Stimulated activated CD8-positive, alpha-beta memory T cell treated with anti-CD3 and anti-CD28 coated beads, Interleukin-15, amount 100 ng/mL, for 48 hours (primary cell): ENCODE results near the gene NR1H3.
"Not testable (repeated sequence)": the region's sequence is repeated elsewhere in the genome, so short reads cannot be mapped to it uniquely, and the experiment has no call there.

Experiments used
- DNase-seq, 2 donors: peaks; one replicate each; pipeline ENCODE4 v3.0.0-alpha.2; 2020; ENCODE audit warnings: low read depth in 2 of 2

Gene NR1H3

DNA sequence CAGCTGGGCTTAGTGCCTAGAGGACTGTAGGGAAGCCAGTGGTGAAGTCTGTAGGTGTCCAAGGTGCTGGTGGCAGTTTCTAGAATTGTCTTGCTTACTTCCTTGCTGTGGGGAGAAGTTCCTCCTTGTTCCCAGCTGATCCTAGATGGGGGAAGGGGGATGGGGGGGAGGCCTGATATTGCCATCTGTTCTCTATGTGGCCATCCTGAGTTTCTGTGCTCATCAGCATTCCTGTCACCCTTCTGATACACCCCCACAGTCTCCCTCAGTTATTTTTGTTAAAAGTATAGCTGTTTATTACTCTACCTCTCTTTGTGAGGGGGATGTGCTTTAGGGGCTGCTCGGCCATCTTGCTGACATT is 48.7 kb downstream of the NR1H3 start:
- no peak for DNase-seq

DNA sequence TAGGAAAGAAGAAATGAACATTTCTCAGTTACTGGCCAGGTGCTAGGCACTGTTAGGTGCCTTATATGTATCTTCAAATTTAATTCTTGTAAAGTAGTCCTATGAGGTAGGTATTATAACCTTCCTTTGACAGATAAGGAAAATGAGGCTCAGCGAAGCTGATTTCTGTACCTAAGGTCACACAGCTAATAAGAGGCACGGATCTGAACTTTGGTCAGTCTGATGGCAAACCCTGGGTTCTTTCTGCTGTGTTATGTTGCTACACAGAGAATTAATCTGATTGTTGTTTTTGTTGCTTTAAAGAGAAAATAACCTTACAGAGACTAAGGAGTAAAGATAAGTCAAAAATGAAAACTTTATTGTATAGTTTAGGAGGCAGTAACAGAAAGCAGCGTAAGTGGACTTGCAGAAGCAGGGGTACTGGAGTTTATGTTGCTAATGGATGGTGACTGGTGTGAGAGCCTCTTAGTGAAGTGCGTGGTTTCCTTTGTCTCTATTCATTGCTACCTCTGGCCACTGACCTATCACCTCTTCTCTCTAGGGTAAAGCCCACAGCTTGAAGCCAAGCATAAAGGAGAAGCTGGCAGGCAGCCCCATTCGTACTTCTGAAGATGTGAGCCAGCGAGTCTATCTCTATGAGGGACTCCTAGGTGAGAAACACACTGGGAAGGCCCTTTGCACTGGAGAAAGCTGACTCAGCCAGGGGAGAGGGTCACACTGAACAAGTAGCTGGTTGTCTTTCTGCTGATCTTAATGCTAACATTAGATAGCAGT is 50.4 kb downstream of the NR1H3 start:
- DNase-seq = no peak

DNA sequence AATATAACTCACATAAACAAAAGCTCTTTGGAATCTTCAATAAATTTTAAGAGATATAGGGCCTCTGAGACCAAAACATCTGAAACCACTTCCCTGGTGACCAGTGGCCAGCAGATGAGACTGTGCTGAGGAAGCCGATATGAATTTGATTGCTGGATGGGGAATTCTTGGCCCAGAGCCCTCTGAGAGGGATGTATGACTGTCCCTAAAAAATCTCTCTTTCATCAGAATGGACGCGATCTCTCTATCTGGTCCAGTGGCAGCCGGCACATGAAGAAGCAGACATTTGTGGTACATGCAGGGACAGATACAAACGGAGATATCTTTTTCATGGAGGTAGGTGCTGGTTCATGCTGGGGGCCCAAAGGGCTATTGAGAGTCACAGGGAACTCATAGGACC is 57.2 kb downstream of the NR1H3 start:
- DNase-seq = no peak

DNA sequence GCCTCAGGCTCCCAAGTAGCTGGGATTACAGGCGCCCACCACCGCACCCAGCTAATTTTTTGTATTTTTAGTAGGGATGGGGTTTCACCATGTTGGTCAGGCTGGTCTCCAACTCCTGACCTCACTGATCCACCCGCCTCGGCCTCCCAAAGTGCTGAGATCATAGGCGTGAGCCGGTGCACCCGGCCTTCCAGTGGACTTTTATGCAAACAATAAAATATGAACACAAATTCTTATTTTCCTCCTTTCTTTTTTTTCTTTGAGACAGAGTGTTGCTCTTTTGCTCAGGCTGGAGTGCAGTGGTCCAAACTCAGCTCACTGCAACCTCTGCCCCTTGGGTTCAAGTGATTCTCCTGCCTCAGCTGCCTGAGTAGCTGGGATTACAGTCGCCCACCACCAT is 58.7 kb downstream of the NR1H3 start:
- not testable (repeated sequence) for DNase-seq

DNA sequence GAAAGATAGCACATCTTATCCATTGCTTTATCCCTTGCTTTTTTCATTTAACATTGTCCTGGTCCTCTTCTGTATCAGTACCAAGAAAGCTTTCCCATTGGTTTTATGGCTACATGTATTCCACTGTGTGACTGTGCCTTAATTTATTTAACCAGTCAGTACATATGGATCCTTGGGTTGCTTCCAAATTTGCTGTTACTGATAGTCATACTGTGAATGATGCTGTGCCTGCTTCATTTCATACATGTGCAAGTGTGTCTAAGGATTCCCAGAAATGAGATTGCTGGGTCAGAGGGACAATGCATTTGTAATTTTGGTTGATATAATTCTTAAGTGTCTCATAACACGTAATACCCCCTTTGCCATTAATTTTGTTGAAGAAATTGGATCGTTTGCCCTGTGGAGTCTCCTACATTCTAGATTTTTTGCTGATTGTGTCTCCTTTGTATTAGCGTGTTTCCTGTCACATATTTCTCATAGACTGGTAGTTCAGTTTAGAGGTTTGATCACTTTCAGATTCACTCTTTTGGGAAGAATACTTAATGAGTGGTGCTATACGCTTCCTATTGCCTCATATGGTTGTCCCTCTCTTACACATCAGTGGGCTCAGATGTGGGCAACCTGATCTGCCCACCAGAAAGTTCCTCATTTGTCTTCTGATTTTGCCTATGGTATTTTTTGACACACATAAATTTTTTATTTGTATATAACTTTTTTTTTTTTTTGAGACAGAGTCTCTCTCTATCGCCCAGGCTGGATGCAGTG is 59.5 kb downstream of the NR1H3 start:
- no peak for DNase-seq

DNA sequence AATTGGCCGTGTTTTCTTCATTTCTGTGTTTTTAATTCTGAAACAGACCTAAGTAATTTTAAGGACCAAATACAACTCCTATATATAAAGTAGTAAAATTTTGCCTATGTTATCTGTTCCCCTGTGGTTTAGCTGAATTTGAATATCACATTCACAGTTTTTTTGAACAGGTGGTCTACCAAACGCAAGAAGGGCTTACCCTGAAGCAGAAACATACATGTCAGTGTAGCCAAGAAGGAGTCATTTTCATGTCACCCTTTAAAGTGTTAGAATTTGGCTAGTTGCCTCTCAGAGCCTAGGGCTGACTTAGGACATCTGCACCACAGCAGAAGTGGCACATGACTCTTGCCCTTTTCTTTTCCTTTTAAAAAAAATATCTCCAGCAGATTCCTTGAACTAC is 60.4 kb downstream of the NR1H3 start:
- no peak for DNase-seq
